HG02943 (cell line): Measurements from ENCODE around the gene TCERG1L.

Experiments used
- ATAC-seq: cut with Tn5 transposase; IDR thresholded peaks from one replicate; pipeline ENCODE4 v1.9.1; 2021; ENCODE audit warnings: mild to moderate bottlenecking, low read depth, moderate library complexity; ENCODE audit not compliant: unreplicated experiment

The TCERG1L gene

GRCh38 chr10:131231965-131232541 is 79.5 kb downstream of the TCERG1L start:
- no peak for ATAC-seq

- no peak for ATAC-seq
Measured at GRCh38 chr10:131231323-131231964, 80.1 kb downstream of the TCERG1L start.

GRCh38 chr10:131230641-131231322 is 80.7 kb downstream of the TCERG1L start:
- ATAC-seq: no peak

GRCh38 chr10:131230166-131230565 is 81.4 kb downstream of the TCERG1L start:
- ATAC-seq: no peak

GRCh38 chr10:131227163-131227740 is 84.3 kb downstream of the TCERG1L start:
- ATAC-seq: no peak

- ATAC-seq: no peak
Measured at GRCh38 chr10:131226446-131227162, 84.9 kb downstream of the TCERG1L start.

GRCh38 chr10:131224106-131224505 is 87.4 kb downstream of the TCERG1L start:
- ATAC-seq: no peak

- ATAC-seq: no peak
Measured at GRCh38 chr10:131223422-131223821, 88.1 kb downstream of the TCERG1L start.

GRCh38 chr10:131222986-131223385 is 88.5 kb downstream of the TCERG1L start:
- no peak for ATAC-seq

- ATAC-seq: no peak
Measured at GRCh38 chr10:131221632-131222277, 89.8 kb downstream of the TCERG1L start.

- no peak for ATAC-seq
Measured at GRCh38 chr10:131220601-131221171, 90.8 kb downstream of the TCERG1L start.

- no peak for ATAC-seq
Measured at GRCh38 chr10:131219955-131220489, 91.5 kb downstream of the TCERG1L start.

GRCh38 chr10:131219584-131219886 is 92.0 kb downstream of the TCERG1L start:
- no peak for ATAC-seq

GRCh38 chr10:131218811-131219583 is 92.5 kb downstream of the TCERG1L start:
- no peak for ATAC-seq

GRCh38 chr10:131216681-131217230 is 94.8 kb downstream of the TCERG1L start:
- ATAC-seq: no peak

GRCh38 chr10:131215776-131216175 is 95.7 kb downstream of the TCERG1L start:
- no peak for ATAC-seq

- no peak for ATAC-seq
Measured at GRCh38 chr10:131214521-131215244, 96.8 kb downstream of the TCERG1L start.
